Mammary epithelial cell (primary cell): Measurements from ENCODE around the gene IRF9.

Source experiments
- CTCF ChIP-seq, 2 donors: IDR thresholded peaks in 1 of 2; conservative IDR thresholded peaks in 1 of 2; 2 replicates each; pipeline ENCODE4 v1.5.1; 2011 to 2012; ENCODE audit warnings: inconsistent platforms in 2 of 2, low read length in 2 of 2, mild to moderate bottlenecking in 2 of 2, control low read depth in 1 of 2, low read depth in 1 of 2; ENCODE audit not compliant: insufficient read depth in 1 of 2; ENCODE audit errors: extremely low read depth in 1 of 2
- EZH2 ChIP-seq: IDR thresholded peaks from 2 replicates; pipeline ENCODE4 v1.6.1; 2012; ENCODE audit warnings: low read length, inconsistent platforms, borderline replicate concordance

- TF ChIP-seq CTCF (conservative IDR thresholded peaks at IDR 0.05 in 1 of 2, IDR thresholded peaks at IDR 0.05 in 1 of 2; ENCODE audit: extremely low read depth in 1 of 2, insufficient read depth in 1 of 2, low read depth in 1 of 2, low read length in 2 of 2) (no peak), EZH2 (no peak)
Measured at GRCh38 chr14:24146453-24146977, 14.6 kb upstream of the IRF9 start, which contains the start of gene PSME2.
